IMR-90 (cell line): Measurements from ENCODE around the gene SLC8A3. TPM values are rescaled to one million over a fixed set of nuclear protein-coding genes. Genes with fewer than 3 reads are reported as not detected.

ENCODE experiments used
- ATAC-seq: fragments of 200-7000 bp; cut with Tn5 transposase; 2 replicates; pipeline ENCODE4 v1.9.1; 2020; ENCODE audit warnings: low read depth, mild to moderate bottlenecking, moderate library complexity
- Bru-seq: library from RNA; stranded (reverse); fragments of 400-500 nt; gene quantifications from one replicate; lab custom pipeline; 2021; lab: Mats Ljungman, UMichigan
- BruChase-seq, 2 experiments: library from RNA; stranded (reverse); fragments of 400-500 nt; gene quantifications; one replicate each; lab custom pipeline; 2021; lab: Mats Ljungman, UMichigan
- BruUV-seq: library from RNA; stranded (reverse); fragments of 400-500 nt; replicated peaks from 2 replicates; lab custom pipeline; 2021; lab: Mats Ljungman, UMichigan
- CTCF ChIA-PET: fragments of 300-600 bp; formaldehyde crosslinking; extraction: SDS; loops from one replicate; lab custom pipeline; 2021; ENCODE audit warnings: antibody characterized with exemption; lab: Yijun Ruan, JAX
- POLR2A ChIA-PET: fragments of 300-600 bp; sonication (Branson Sonifier 250); formaldehyde crosslinking; loops from one replicate; lab custom pipeline; 2022; ENCODE audit warnings: antibody characterized with exemption; ENCODE audit not compliant: unreplicated experiment; lab: Charles Lee
- DNase-seq: peaks from one replicate; pipeline ENCODE4 v3.0.0; 2013
- H2AFZ ChIP-seq: replicated peaks from 2 replicates; pipeline ENCODE3; 2013; ENCODE audit warnings: low read length, mild to moderate bottlenecking; ENCODE audit not compliant: poor library complexity
- H2AK5ac ChIP-seq: 2 replicates; pipeline ENCODE4 v1.6.1; 2013; ENCODE audit warnings: low read depth, low read length, inconsistent platforms
- H2AK9ac ChIP-seq: replicated peaks from 2 replicates; pipeline ENCODE3; 2013; ENCODE audit warnings: mild to moderate bottlenecking, low read depth, low read length, moderate library complexity; ENCODE audit not compliant: poor library complexity
- H2BK120ac ChIP-seq: 2 replicates; pipeline ENCODE4 v1.6.1; 2013; ENCODE audit warnings: low read depth, low read length, inconsistent platforms
- H2BK15ac ChIP-seq: 3 replicates; pipeline ENCODE4 v1.6.1; 2013; ENCODE audit warnings: low read depth, low read length, inconsistent platforms
- H2BK20ac ChIP-seq: 2 replicates; pipeline ENCODE4 v1.6.1; 2013; ENCODE audit warnings: low read depth, mild to moderate bottlenecking, inconsistent platforms, low read length, moderate library complexity
- H2BK5ac ChIP-seq: 2 replicates; pipeline ENCODE4 v1.6.1; 2013; ENCODE audit warnings: mild to moderate bottlenecking, low read depth, low read length, inconsistent platforms; ENCODE audit not compliant: poor library complexity, severe bottlenecking
- H3K14ac ChIP-seq: replicated peaks from 2 replicates; pipeline ENCODE4 v1.6.1; 2013; ENCODE audit warnings: low read depth, low read length, inconsistent platforms
- H3K18ac ChIP-seq: 2 replicates; pipeline ENCODE4 v1.6.1; 2013; ENCODE audit warnings: low read depth, low read length, control low read depth
- H3K23ac ChIP-seq: 2 replicates; pipeline ENCODE4 v1.6.1; 2013; ENCODE audit warnings: low read depth, low read length, inconsistent platforms
- H3K27ac ChIP-seq: 2 replicates; pipeline ENCODE4 v1.5.1; 2013; ENCODE audit warnings: mild to moderate bottlenecking, control low read depth, low read length; ENCODE audit not compliant: insufficient read depth
- H3K27me3 ChIP-seq: 2 replicates; pipeline ENCODE4 v1.6.1; 2013; ENCODE audit warnings: low read length; ENCODE audit not compliant: control insufficient read depth, insufficient read depth
- H3K36me3 ChIP-seq: 2 replicates; pipeline ENCODE4 v1.6.1; 2013; ENCODE audit warnings: low read length, mixed read lengths; ENCODE audit not compliant: control insufficient read depth, insufficient read depth
- H3K4ac ChIP-seq: 2 replicates; pipeline ENCODE4 v1.6.1; 2013; ENCODE audit warnings: low read depth, low read length, inconsistent platforms
- H3K4me1 ChIP-seq: 2 replicates; pipeline ENCODE4 v1.6.1; 2013; ENCODE audit warnings: low read length, mixed read lengths; ENCODE audit not compliant: control insufficient read depth, insufficient read depth
- H3K4me2 ChIP-seq: 2 replicates; pipeline ENCODE4 v1.6.1; 2013; ENCODE audit warnings: low read depth, mild to moderate bottlenecking, control low read depth, low read length, moderate library complexity
- H3K4me3 ChIP-seq: 2 replicates; pipeline ENCODE4 v1.5.1; 2013; ENCODE audit warnings: low read depth, mild to moderate bottlenecking, control low read depth, low read length, moderate library complexity; ENCODE audit not compliant: insufficient read depth
- H3K56ac ChIP-seq: 2 replicates; pipeline ENCODE4 v1.6.1; 2013; ENCODE audit warnings: low read length, inconsistent platforms; ENCODE audit not compliant: insufficient read depth; ENCODE audit errors: extremely low read depth
- H3K79me1 ChIP-seq, 2 experiments: 2 replicates each; pipeline ENCODE4 v1.6.1; 2013; ENCODE audit warnings: low read length in 2 of 2, inconsistent platforms in 1 of 2, low read depth in 1 of 2
- H3K9ac ChIP-seq: 2 replicates; pipeline ENCODE4 v1.6.1; 2013; ENCODE audit warnings: low read depth, low read length, control low read depth
- H3K9me1 ChIP-seq: 2 replicates; pipeline ENCODE4 v1.6.1; 2013; ENCODE audit warnings: low read length, inconsistent platforms; ENCODE audit not compliant: insufficient read depth
- H3K9me3 ChIP-seq: 2 replicates; pipeline ENCODE4 v1.6.1; 2013; ENCODE audit warnings: low read length; ENCODE audit not compliant: control insufficient read depth, insufficient read depth
- H4K20me1 ChIP-seq: 2 replicates; pipeline ENCODE4 v1.6.1; 2013; ENCODE audit warnings: low read length, inconsistent platforms; ENCODE audit not compliant: insufficient read depth
- H4K5ac ChIP-seq: 2 replicates; pipeline ENCODE4 v1.6.1; 2013; ENCODE audit warnings: mild to moderate bottlenecking, low read depth, low read length, control low read depth
- H4K8ac ChIP-seq, 2 experiments: 2 replicates each; pipeline ENCODE4 v1.6.1; 2013; ENCODE audit warnings: low read depth in 2 of 2, low read length in 2 of 2, control low read depth in 1 of 2, inconsistent platforms in 1 of 2
- H4K91ac ChIP-seq: 2 replicates; pipeline ENCODE4 v1.6.1; 2013; ENCODE audit warnings: low read depth, low read length, inconsistent platforms; ENCODE audit not compliant: insufficient read depth
- CEBPB ChIP-seq: IDR thresholded peaks from 2 replicates; pipeline ENCODE4 v1.6.1; 2012; ENCODE audit warnings: low read depth, low read length, improper control_type of control experiment
- CHD1 ChIP-seq: IDR thresholded peaks from 2 replicates; pipeline ENCODE4 v1.6.1; 2012; ENCODE audit warnings: low read depth, low read length, improper control_type of control experiment
- ELK1 ChIP-seq: fragments of 150-350 bp; IDR thresholded peaks from 2 replicates; pipeline ENCODE4 v1.6.1; 2016; ENCODE audit warnings: low read depth, mild to moderate bottlenecking, low read length, moderate library complexity, borderline replicate concordance
- FOS ChIP-seq: fragments of 150-350 bp; IDR thresholded peaks from 2 replicates; pipeline ENCODE4 v1.6.1; 2016; ENCODE audit warnings: low read depth, low read length
- MAFK ChIP-seq: IDR thresholded peaks from 2 replicates; pipeline ENCODE4 v1.6.1; 2012; ENCODE audit warnings: low read depth, low read length, improper control_type of control experiment
- MXI1 ChIP-seq: IDR thresholded peaks from 2 replicates; pipeline ENCODE4 v1.6.1; 2012; ENCODE audit warnings: low read depth, mild to moderate bottlenecking, low read length, moderate library complexity, borderline replicate concordance
- NFE2L2 ChIP-seq: fragments of 150-350 bp; IDR thresholded peaks from 2 replicates; pipeline ENCODE4 v1.6.1; 2016; ENCODE audit warnings: low read depth, mild to moderate bottlenecking, low read length
- POLR2A ChIP-seq: IDR thresholded peaks from 2 replicates; pipeline ENCODE4 v1.6.1; 2012; ENCODE audit warnings: mild to moderate bottlenecking, low read depth, low read length
- RAD21 ChIP-seq: IDR thresholded peaks from 2 replicates; pipeline ENCODE4 v1.6.1; 2012; ENCODE audit warnings: low read length, improper control_type of control experiment
- RFX5 ChIP-seq: IDR thresholded peaks from 2 replicates; pipeline ENCODE4 v1.8.0; 2012; ENCODE audit warnings: low read depth, mild to moderate bottlenecking, low read length, moderate library complexity
- SMC3 ChIP-seq: fragments of 150-350 bp; IDR thresholded peaks from 2 replicates; pipeline ENCODE4 v1.6.1; 2016; ENCODE audit warnings: low read depth, mild to moderate bottlenecking, antibody characterized with exemption, low read length, moderate library complexity
- WGBS, 2 experiments: methylation state at CpG; one replicate each; pipeline versions ENCODE4 v1.1.5 to v1.1.7; 2013; ENCODE audit warnings: missing lambda C conversion rate in 2 of 2; ENCODE audit not compliant: insufficient read length in 1 of 2; ENCODE audit errors: extremely low coverage in 2 of 2; 5-methylcytosine and 5-hydroxymethylcytosine counted together
- dilution Hi-C: fragments of 300-500 bp; cut with HindIII; formaldehyde crosslinking; loops from one replicate; pipeline ENCODE4 v1.14.3; 2018; ENCODE audit warnings: low sequenced_read_pairs; ENCODE audit not compliant: unreplicated experiment
- in situ Hi-C: fragments of 300-500 bp; cut with MboI; formaldehyde crosslinking; loops from 3 replicates; pipeline ENCODE4 v1.14.3; 2019; ENCODE audit warnings: low sequenced_read_pairs, inconsistent platforms, mixed read lengths
- intact Hi-C: fragments of 100-400 bp; cut with micrococcal nuclease; formaldehyde crosslinking; loops from 2 replicates; pipeline ENCODE4 v1.10.0; 2022
- long read RNA-seq: library from polyadenylated mRNA; unstranded; transcript quantifications from one replicate; pipeline ENCODE4 v2.0.0, GENCODE V29; 2021; ENCODE audit not compliant: unreplicated experiment
- polyA plus RNA-seq, 3 experiments: library from polyadenylated mRNA; depleted of rRNA; stranded (reverse); fragments of >200 nt; gene quantifications; 2 replicates each; pipeline ENCODE4 v1.2.3, GENCODE V29; 2012; ENCODE audit warnings: low replicate concordance in 1 of 3
- total RNA-seq: library from RNA; depleted of rRNA; stranded (reverse); fragments of >200 nt; gene quantifications from 2 replicates; pipeline ENCODE4 v1.2.3, GENCODE V29; 2012; rRNA removed
- TF ChIP-seq, protein P1 (sequence below): fragments of 150-350 bp; IDR thresholded peaks from 2 replicates; pipeline ENCODE4 v1.6.1; 2017; ENCODE audit warnings: mild to moderate bottlenecking, antibody characterized with exemption, low read length, low read depth
- TF ChIP-seq, protein P2 (sequence below): conservative IDR thresholded peaks from 2 replicates; pipeline ENCODE4 v1.5.1; 2012; ENCODE audit warnings: mild to moderate bottlenecking, low read depth, low read length, improper control_type of control experiment

The SLC8A3 gene
- total RNA-seq (under 0.01 TPM in 1 of 2 replicates, not detected in the other), polyA plus RNA-seq (2012; rRNA removed) (not detected in 2 replicates), Bru-seq, nascent RNA (percentile 1 among the genes with signal in this experiment), BruChase-seq, experiment 1, labeled RNA remaining after a 6-hour chase (percentile 4 among the genes with signal in this experiment), BruChase-seq, experiment 2, labeled RNA remaining after a 2-hour chase (percentile 8 among the genes with signal in this experiment)
- not detected in 2 replicates for polyA plus RNA-seq (2012; cell fraction: cytosol; rRNA removed)
- polyA plus RNA-seq (2012; cell fraction: nucleus; rRNA removed; ENCODE audit: low replicate concordance): 0.01 and 0.05 TPM in 2 replicates
- long read RNA-seq: 0 reads

DNA sequence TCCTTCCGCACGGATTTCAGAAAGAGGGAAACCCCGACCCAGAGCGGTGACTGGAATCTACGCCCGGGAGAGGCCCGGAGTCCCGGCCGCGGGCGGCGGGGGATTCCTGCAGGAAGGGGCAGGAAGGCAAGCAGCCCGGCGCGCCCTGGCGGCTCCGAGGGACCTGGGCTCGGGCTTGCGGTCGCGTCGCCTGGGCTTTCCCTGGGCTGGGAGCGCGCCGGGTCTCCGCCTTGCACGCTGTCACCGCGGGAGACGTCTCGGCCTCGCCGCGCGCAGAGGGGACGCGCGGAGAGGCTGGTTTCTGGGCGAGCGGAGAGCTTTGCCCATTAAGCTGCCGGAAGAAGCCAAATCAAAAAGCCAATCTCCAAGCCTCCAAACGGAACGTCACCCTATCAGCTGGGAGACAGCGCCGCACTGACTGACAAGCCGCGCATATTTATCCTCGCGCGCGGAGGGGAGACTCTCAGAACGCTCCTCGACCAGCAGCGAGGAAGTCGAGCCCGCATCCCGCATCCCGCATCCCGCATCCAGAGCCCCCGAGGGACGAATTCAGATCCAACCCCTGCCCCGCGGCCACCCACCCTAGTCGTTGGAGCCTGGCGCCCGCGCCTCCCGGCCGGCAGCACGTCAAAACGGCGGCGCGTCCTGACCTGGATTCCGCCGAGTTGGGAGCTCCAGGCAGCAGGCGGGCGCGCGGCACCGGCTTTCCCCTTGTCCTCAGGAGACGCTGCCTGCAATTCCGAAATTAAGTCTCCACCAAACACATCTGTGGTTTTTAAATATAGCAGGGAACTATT is at the start of gene SLC8A3:
Gene SLC8A3 (minus strand): TSS at position 293 of the 797 bp plus-strand sequence. CDS start 20,529 bp downstream, outside the sequence.
- H3K23ac ChIP-seq: no peak within 1 kb of the TSS
- H3K9me1 ChIP-seq: no peaks in the 10 kb centered on the region
- no peak within 1 kb of the TSS for H3K18ac ChIP-seq
- CTCF ChIA-PET: no interaction called here
- H3K4me3 ChIP-seq: peak within 1 kb of the TSS; percentile 38
- H2AK9ac ChIP-seq: peak within 1 kb of the TSS; percentile 79
- H2AK5ac ChIP-seq: no peak within 1 kb of the TSS
- no peak within 1 kb of the TSS for H4K5ac ChIP-seq
- H2BK120ac ChIP-seq: no peak within 1 kb of the TSS
- peaks cover 19% of the 10 kb centered on the region for H3K27me3 ChIP-seq
- H2BK5ac ChIP-seq: no peak within 1 kb of the TSS
- dilution Hi-C loops (no loop called here), intact Hi-C loops (no loop called here), in situ Hi-C loops (no loop called here)
- peak; percentile 65 for ATAC-seq
- H3K9me3 ChIP-seq: no peaks in the 10 kb centered on the region
- H3K9ac ChIP-seq: peak within 1 kb of the TSS; percentile 29; the same call in 1 of the 2 replicates
- H2BK15ac ChIP-seq: no peak within 1 kb of the TSS
- peak within 1 kb of the TSS; percentile 89 for H2AFZ ChIP-seq
- H3K36me3 ChIP-seq: no peaks in the 10 kb centered on the region
- POLR2A ChIA-PET: no interaction called here
- no peak within 1 kb of the TSS for H3K56ac ChIP-seq
- WGBS, 2 experiments: 0% methylated on average over 20 of the region's 83 CpGs; no CpG with 5 or more reads in 1 of the 2 experiments
- H4K91ac ChIP-seq: no peak within 1 kb of the TSS
- H4K8ac ChIP-seq: no peak within 1 kb of the TSS
- DNase-seq: peak; percentile 37
- no TSS peak for BruUV-seq
- no peaks in the 10 kb centered on the region; the same call in 1 of the 2 replicates for H3K4me1 ChIP-seq
- no peak within 1 kb of the TSS for H2BK20ac ChIP-seq
- no peak within 1 kb of the TSS for H3K14ac ChIP-seq
- no peak within 1 kb of the TSS for H3K27ac ChIP-seq
- no peak within 1 kb of the TSS for H3K4ac ChIP-seq
- H4K20me1 ChIP-seq: no peaks in the 10 kb centered on the region
- peak within 1 kb of the TSS; percentile 90 for H3K4me2 ChIP-seq
- no peaks in the 10 kb centered on the region for H3K79me1 ChIP-seq
- no peak for TF ChIP-seq MXI1
- TF ChIP-seq RFX5: no peak
- TF ChIP-seq, protein P1, sequence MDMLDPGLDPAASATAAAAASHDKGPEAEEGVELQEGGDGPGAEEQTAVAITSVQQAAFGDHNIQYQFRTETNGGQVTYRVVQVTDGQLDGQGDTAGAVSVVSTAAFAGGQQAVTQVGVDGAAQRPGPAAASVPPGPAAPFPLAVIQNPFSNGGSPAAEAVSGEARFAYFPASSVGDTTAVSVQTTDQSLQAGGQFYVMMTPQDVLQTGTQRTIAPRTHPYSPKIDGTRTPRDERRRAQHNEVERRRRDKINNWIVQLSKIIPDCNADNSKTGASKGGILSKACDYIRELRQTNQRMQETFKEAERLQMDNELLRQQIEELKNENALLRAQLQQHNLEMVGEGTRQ: no peak
- no peak for TF ChIP-seq CEBPB
- no peak for TF ChIP-seq NFE2L2
- no peak for TF ChIP-seq SMC3
- TF ChIP-seq CHD1: no peak
- TF ChIP-seq RAD21: no peak
- TF ChIP-seq MAFK: no peak
- TF ChIP-seq ELK1: no peak
- no peak for TF ChIP-seq FOS
- no peak for TF ChIP-seq POLR2A
- TF ChIP-seq, protein P2, sequence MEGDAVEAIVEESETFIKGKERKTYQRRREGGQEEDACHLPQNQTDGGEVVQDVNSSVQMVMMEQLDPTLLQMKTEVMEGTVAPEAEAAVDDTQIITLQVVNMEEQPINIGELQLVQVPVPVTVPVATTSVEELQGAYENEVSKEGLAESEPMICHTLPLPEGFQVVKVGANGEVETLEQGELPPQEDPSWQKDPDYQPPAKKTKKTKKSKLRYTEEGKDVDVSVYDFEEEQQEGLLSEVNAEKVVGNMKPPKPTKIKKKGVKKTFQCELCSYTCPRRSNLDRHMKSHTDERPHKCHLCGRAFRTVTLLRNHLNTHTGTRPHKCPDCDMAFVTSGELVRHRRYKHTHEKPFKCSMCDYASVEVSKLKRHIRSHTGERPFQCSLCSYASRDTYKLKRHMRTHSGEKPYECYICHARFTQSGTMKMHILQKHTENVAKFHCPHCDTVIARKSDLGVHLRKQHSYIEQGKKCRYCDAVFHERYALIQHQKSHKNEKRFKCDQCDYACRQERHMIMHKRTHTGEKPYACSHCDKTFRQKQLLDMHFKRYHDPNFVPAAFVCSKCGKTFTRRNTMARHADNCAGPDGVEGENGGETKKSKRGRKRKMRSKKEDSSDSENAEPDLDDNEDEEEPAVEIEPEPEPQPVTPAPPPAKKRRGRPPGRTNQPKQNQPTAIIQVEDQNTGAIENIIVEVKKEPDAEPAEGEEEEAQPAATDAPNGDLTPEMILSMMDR: no peak
